Activated T-helper 1 cell treated with anti-CD3 and anti-CD28 coated beads, Interleukin-12 subunit alpha, Interleukin-12 subunit beta, Interleukin-2, Interleukin-4 antibody, amounts not matched to agents 30 ng/mL and 10 ng/mL and 1 ng/mL, durations not matched to agents 14 hours and 24 hours and 36 hours (primary cell): Measurements from ENCODE around the gene CLEC20A. TPM values are rescaled to one million over a fixed set of nuclear protein-coding genes. Genes with fewer than 3 reads are reported as not detected.

ENCODE experiments used
- DNase-seq: peaks from one replicate; pipeline ENCODE4 v3.0.0; 2021; ENCODE audit warnings: low spot score
- H3K27ac Mint-ChIP-seq: one replicate; pipeline ENCODE4 v1.8.0; 2021; ENCODE audit warnings: mild to moderate bottlenecking, mixed read lengths
- H3K27me3 Mint-ChIP-seq: one replicate; pipeline ENCODE4 v1.8.0; 2022; ENCODE audit warnings: mild to moderate bottlenecking, moderate library complexity, mixed read lengths; ENCODE audit not compliant: insufficient read depth
- H3K36me3 Mint-ChIP-seq: one replicate; pipeline ENCODE4 v1.8.0; 2021; ENCODE audit warnings: low read depth, mixed read lengths
- H3K4me1 Mint-ChIP-seq: one replicate; pipeline ENCODE4 v1.8.0; 2021; ENCODE audit warnings: low read depth, mixed read lengths
- H3K4me3 Mint-ChIP-seq: one replicate; pipeline ENCODE4 v1.8.0; 2021; ENCODE audit warnings: mild to moderate bottlenecking, moderate library complexity, mixed read lengths
- H3K9me3 Mint-ChIP-seq: one replicate; pipeline ENCODE4 v1.8.0; 2021; ENCODE audit warnings: mixed read lengths
- intact Hi-C: fragments of 100-400 bp; cut with micrococcal nuclease; formaldehyde crosslinking; loops from one replicate; pipeline ENCODE4 v1.15.1; 2024
- total RNA-seq: library from RNA; stranded (reverse); gene quantifications from 2 replicates; pipeline ENCODE4 v1.2.3, GENCODE V29; 2022

CLEC20A gene
- total RNA-seq, 1 donor from 2014 or later = not detected

DNA sequence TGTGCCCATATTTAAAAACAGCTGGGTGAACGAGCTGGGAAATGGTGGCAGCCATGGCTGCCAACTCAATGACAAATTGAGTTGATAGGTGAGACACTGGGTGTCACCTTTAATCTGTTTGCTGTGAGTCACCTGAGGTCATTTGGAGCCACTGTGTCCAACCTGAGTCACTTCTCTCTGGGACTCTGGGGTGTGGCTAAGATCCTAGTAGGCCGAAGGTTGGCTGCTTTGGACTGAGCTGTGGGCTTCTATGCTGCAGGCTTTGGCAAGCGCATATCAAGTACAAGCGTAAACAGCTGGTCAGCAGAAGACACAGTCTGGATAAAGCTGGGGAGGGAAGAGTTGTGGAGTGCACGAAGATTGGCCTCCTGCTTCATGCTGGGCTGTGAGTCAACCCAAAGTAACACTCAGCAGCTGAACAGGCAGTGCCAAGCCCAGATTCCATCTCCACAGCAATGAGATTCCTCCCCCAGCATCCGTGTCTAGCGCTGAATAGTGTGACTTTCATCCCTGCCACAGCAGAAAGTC is 40.1 kb upstream of the CLEC20A start:
- Mint-ChIP-seq H3K4me1 (peaks cover 7% of the 10 kb centered on the region), H3K9me3 (no peaks in the 10 kb centered on the region), H3K36me3 (no peaks in the 10 kb centered on the region), H3K27ac (no peak overlapping the region), H3K4me3 (no peak overlapping the region), H3K27me3 (peaks cover 3% of the 10 kb centered on the region)
- intact Hi-C loops = no loop called here
- no peak for DNase-seq

DNA sequence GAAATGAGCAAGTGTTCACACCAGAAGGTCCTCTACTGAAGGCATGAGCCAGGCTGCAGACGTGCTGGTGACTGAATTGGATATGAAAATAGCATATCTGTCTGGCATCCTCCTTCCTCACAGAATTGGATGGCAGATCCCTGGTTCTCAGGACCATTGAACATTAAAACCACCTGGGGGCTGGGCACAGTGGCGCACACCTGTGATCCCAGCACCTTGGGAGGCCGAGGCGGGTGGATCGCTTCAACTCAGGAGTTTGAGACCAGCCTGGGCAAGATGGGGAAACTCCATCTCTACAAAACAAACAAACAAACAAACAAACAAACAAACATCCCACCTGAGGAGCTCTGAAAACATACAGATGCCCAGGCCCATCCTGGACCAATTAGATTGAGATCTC is 39.6 kb upstream of the CLEC20A start:
- no peak for DNase-seq
- Mint-ChIP-seq H3K27me3 (peaks cover 3% of the 10 kb centered on the region), H3K4me3 (no peak overlapping the region), H3K27ac (no peak overlapping the region), H3K36me3 (no peaks in the 10 kb centered on the region), H3K9me3 (no peaks in the 10 kb centered on the region), H3K4me1 (peaks cover 7% of the 10 kb centered on the region)
- intact Hi-C loops = no loop called here

DNA sequence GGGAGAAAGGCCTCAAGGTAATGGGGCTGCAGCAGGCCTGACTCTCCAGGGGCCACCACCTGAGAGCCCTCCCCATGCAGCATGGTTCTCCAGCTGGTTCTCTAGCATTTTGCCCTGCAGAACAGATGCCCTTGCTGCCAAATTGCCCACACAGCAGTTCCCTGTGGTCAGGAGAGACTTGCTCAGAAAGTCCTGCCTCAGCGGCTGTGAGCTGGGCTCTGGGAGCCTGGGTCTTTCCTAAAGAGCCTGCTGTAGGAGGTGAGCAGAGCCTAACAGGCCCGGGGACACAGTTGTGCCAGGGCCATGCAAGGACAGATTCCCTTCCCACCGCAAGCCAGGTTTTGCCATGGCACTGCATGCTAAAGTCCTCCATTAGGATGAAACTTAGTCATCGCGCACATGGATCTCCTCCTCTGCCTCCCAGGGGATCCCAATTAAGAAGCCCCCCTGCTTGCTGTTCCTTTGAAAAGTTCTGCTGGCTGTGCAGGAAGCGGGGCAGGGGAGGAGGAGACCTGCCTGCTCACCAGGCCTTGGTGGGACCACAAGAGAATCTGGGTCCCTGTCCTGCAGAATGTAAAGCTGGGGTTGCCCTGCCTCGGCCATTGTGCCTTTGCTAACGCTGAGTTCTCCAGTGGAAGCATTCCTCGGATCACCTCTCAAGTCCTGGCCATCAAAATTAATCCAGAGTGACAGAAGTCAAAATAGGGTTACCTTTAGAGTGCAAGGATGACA is 37.5 kb upstream of the CLEC20A start:
- Mint-ChIP-seq H3K27ac (no peak overlapping the region), H3K9me3 (no peaks in the 10 kb centered on the region), H3K4me1 (peaks cover 7% of the 10 kb centered on the region), H3K27me3 (peaks cover 3% of the 10 kb centered on the region), H3K4me3 (no peak overlapping the region), H3K36me3 (no peaks in the 10 kb centered on the region)
- no peak for DNase-seq
- intact Hi-C loops = no loop called here

DNA sequence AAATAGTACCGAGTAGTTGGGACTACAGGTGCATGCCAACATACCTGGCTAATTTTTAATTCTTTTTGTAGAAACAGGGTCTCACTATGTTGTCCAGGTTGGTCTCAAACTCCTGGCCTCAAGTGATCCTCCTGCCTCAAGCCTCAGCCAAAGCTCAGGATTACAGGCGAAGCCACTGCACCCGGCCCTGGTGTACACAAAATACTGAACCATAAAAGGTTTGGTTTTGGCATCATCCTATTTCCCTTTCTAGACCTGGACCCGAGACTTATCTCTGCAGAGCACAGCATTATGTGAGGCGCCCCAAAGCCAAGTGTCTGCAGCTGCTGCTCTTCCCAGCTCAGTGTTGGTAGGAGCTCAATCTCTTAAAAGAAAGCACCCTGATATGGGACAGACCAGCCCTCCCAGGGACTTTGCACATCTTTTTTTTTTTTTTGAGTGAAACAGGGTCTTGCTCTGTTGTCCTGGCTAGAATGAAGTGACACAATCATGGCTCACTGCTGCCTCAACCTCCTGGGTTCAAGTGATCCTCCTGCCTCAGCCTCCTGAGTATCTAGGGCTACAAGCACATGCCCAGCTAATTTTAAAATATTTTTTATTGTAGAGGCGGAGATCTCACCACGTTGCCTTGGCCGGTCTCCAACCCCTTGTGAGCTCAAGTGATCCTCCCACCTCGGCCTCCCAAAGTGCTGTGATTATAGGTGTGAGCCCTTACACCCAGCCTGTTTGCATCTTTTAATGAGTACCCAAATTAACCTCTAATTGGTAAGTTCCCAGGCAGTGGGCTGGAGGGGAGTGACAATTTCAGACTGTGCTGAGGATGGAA is 36.6 kb upstream of the CLEC20A start:
- no peak overlapping the region for H3K4me3 Mint-ChIP-seq
- intact Hi-C loops = loop anchor here (2.0 kb wide), 1 partner anchor 219 kb away; no protein-coding TSS in a partner anchor
- H3K9me3 Mint-ChIP-seq = no peaks in the 10 kb centered on the region
- H3K36me3 Mint-ChIP-seq = no peaks in the 10 kb centered on the region
- peaks cover 3% of the 10 kb centered on the region for H3K27me3 Mint-ChIP-seq
- no peak overlapping the region for H3K27ac Mint-ChIP-seq
- peaks cover 7% of the 10 kb centered on the region for H3K4me1 Mint-ChIP-seq
- no peak for DNase-seq

DNA sequence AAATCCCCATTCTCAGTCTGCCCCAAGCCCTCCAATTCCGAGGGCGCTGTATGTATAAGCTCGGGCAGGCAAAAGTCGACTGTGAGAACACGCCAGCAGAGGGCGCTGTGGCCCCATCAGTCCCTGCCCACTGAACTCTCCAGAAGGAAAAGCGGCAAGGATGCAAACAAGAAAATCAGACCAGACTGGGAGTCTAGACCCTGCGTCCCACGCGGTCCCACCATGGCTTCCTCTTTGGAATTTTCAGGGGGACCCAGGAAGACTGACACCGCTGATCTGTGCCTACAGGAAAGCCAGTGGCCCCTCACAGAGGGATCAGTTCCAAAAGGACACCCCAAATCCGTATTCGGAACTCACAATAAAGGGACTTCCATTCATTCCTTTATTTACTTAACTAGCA is 35.6 kb upstream of the CLEC20A start:
- intact Hi-C loops = loop anchor here (1.0 to 2.0 kb wide), 3 partner anchors 10 to 470 kb away; no protein-coding TSS in a partner anchor
- peak; percentile 50 for DNase-seq
- Mint-ChIP-seq H3K4me3 (no peak overlapping the region), H3K36me3 (no peaks in the 10 kb centered on the region), H3K27me3 (peaks cover 3% of the 10 kb centered on the region), H3K27ac (no peak overlapping the region), H3K9me3 (no peaks in the 10 kb centered on the region), H3K4me1 (peaks cover 7% of the 10 kb centered on the region)

DNA sequence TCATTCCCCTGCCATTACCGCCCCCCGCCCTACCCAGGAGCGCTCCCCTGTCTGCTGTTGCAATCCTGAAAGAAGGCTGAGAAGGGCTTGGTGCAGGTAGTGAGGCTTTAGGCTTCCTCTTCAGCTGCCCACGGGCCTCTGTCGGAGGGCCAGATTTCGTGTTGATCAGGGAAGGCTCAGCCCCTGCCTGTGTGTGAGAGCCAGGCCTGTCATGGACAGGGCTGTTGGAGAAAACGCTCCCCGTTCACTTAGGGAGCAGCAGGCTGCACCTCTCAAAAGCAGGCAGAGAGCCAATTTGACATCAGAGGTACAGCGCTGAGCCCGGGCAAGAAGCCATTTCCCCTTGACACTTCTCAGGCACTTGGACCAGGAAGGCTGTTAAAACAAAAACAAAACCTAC is 35.1 kb upstream of the CLEC20A start:
- Mint-ChIP-seq H3K36me3 (no peaks in the 10 kb centered on the region), H3K27ac (no peak overlapping the region), H3K27me3 (peaks cover 3% of the 10 kb centered on the region), H3K9me3 (no peaks in the 10 kb centered on the region), H3K4me1 (peaks cover 7% of the 10 kb centered on the region), H3K4me3 (no peak overlapping the region)
- intact Hi-C loops = loop anchor here (1.0 to 2.0 kb wide), 3 partner anchors 10 to 470 kb away; no protein-coding TSS in a partner anchor
- DNase-seq = no peak

DNA sequence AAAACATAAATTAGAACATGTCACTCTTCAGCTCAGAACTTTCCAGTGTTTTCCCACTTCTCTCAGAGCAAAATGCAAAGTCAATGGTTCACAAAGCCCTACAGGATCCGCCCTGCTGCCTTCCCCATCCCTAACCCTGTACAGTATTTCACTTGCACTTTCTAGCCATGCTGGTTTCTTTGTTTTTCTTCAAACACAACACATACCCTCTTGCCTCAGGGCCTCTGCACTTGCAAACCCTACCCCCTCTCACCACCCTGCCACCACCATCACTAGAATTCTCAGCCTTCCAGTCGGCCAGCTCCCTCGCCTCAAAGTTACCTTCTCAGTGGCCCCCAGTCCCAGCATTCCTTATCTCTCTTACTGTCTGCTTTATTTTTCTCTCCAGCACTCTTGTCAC is 33.7 kb upstream of the CLEC20A start:
- H3K36me3 Mint-ChIP-seq = no peaks in the 10 kb centered on the region
- peaks cover 3% of the 10 kb centered on the region for H3K27me3 Mint-ChIP-seq
- no peaks in the 10 kb centered on the region for H3K9me3 Mint-ChIP-seq
- no peak for DNase-seq
- intact Hi-C loops = no loop called here
- H3K27ac Mint-ChIP-seq = no peak overlapping the region
- no peak overlapping the region for H3K4me3 Mint-ChIP-seq
- peaks cover 7% of the 10 kb centered on the region for H3K4me1 Mint-ChIP-seq

DNA sequence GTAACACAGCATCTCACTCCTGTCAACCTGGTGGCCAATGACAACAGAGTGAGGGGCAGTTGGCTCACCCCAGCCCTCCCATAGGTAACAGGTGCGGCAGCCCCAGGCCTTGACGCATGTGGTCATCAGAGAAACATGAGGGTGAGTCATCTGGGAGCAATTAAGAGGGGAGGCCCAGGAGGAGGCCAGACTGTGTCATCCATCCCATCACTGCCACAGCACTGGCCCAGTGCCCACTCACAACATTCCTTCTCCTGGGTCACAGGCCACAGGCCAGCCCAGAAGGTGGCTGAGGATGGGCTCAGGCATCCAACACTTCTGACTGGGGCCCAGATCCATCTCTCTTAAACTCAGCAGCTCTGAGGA is 33.3 kb upstream of the CLEC20A start:
- peaks cover 7% of the 10 kb centered on the region for H3K4me1 Mint-ChIP-seq
- H3K4me3 Mint-ChIP-seq = no peak overlapping the region
- H3K36me3 Mint-ChIP-seq = no peaks in the 10 kb centered on the region
- H3K27me3 Mint-ChIP-seq = peaks cover 3% of the 10 kb centered on the region
- H3K9me3 Mint-ChIP-seq = no peaks in the 10 kb centered on the region
- DNase-seq = no peak
- intact Hi-C loops = no loop called here
- H3K27ac Mint-ChIP-seq = no peak overlapping the region

DNA sequence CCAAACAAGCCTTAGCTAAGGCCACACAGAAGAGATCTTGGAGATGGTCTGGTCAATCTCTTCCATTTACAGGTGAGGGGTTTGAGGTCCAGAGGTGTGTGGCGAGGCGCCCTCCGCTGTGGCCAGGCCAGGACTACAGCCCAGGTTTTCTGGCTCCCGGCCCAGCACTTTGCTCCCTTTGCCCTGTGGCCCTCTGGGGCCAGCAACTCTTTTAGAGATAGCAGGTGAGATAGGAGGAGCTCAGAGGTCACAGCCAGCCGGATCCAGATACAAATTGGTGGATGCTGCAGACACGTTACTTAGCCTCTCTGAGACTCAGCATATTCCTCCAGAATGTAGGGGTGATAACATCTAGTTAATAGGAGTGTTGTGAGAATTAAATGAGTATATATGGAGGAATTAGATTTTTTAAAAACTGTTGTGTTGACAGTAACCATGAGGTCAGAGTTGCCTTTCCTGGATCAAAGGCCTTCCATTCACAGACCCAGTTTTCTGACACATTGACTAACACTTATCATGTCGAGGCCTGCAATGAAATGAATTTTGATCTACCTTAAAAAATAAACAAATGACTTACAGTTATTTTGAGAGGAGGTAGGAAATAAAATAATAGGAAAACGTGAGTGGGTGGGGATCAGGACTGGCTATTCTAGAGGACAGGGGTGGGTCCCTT is 32.7 kb upstream of the CLEC20A start:
- peaks cover 3% of the 10 kb centered on the region for H3K27me3 Mint-ChIP-seq
- intact Hi-C loops = no loop called here
- H3K36me3 Mint-ChIP-seq = no peaks in the 10 kb centered on the region
- no peak overlapping the region for H3K27ac Mint-ChIP-seq
- no peak overlapping the region for H3K4me3 Mint-ChIP-seq
- H3K4me1 Mint-ChIP-seq = peaks cover 7% of the 10 kb centered on the region
- no peak for DNase-seq
- no peaks in the 10 kb centered on the region for H3K9me3 Mint-ChIP-seq

DNA sequence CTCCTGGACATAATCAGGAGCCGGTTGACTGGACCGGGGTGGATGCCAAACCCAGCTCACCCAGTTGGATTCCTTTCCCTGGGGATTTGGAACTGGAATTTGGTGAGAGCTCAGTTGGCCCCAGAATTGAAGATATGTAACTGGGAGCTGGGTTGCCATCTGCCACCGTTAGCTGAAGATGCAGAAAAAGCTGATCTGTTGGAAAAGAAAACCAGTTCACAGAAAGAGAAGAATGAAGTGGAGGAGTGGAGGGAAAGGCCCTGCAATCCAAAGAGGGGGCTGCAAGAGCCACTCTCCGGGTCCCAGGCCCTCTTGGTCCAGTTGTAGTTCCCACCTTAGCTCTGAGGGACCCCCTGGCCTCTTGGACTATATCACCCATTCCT is 32.2 kb upstream of the CLEC20A start:
- Mint-ChIP-seq H3K27me3 (peaks cover 3% of the 10 kb centered on the region), H3K36me3 (no peaks in the 10 kb centered on the region), H3K4me1 (peaks cover 7% of the 10 kb centered on the region), H3K9me3 (no peaks in the 10 kb centered on the region), H3K27ac (no peak overlapping the region), H3K4me3 (no peak overlapping the region)
- intact Hi-C loops = no loop called here
- no peak for DNase-seq

DNA sequence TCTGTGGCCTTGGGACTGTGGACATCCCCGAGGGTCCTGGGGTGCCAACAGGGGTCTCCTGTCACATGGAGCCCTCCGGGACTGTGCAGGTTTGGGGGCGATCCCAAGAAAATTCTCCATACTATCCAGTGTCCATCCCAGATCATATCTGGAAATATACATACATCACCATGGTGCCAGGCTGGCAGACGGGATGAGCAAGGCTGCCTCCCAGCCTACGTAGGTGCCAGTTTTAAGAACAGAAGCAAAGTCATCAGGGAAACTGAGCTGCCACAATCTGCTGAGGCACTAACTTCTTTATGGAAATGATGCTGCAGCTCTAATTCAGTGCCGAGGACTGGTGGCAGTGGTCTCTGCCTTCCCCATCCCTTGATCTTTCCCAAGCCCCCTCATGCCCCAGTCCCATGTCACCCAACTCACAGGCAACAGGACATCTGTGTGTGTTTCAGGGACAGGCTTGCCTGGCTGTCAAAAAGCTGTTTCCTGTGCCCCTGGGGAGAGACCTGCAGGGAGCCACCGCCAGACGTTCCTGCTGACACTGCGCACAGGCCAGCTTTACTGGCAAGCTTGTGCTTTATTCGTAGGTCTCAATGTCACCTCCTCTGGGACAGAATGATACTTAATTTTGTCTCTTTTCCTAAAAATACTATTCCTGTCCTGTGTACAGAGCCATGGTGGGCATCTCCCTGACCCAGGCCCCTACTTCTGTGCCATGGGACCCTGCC is 31.6 kb upstream of the CLEC20A start:
- H3K4me1 Mint-ChIP-seq = peaks cover 7% of the 10 kb centered on the region
- DNase-seq = no peak
- no peak overlapping the region for H3K27ac Mint-ChIP-seq
- intact Hi-C loops = no loop called here
- no peaks in the 10 kb centered on the region for H3K36me3 Mint-ChIP-seq
- H3K4me3 Mint-ChIP-seq = no peak overlapping the region
- peaks cover 3% of the 10 kb centered on the region for H3K27me3 Mint-ChIP-seq
- no peaks in the 10 kb centered on the region for H3K9me3 Mint-ChIP-seq

DNA sequence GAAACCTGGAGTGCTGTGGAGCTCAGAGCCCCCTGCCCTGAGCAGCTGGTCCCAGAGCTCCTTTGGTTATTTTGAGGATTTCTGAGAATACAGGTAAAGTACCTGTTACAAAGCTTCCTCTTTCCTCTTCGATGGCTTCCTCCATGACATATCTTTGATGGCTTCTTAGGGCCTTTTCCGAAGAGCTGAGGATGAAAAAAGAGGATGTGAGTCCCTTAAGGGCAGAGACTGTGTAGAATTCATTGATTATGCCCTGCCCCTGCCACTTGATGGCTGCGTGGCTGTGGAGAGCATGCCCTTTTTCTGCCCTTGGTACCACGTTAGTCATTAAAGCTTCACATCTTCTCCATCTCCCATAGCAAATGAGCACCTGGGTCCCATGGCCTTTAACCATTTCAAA is 30.4 kb upstream of the CLEC20A start:
- no peak overlapping the region for H3K4me3 Mint-ChIP-seq
- H3K27ac Mint-ChIP-seq = no peak overlapping the region
- peaks cover 2% of the 10 kb centered on the region for H3K4me1 Mint-ChIP-seq
- H3K9me3 Mint-ChIP-seq = no peaks in the 10 kb centered on the region
- intact Hi-C loops = no loop called here
- no peak for DNase-seq
- H3K36me3 Mint-ChIP-seq = no peaks in the 10 kb centered on the region
- no peaks in the 10 kb centered on the region for H3K27me3 Mint-ChIP-seq
